OCI-LY7 (cell line): Measurements from ENCODE around the gene C2CD3.

ENCODE experiments used
- CTCF ChIP-seq: fragments of 200-600 bp; sonication (generic); conservative IDR thresholded peaks from 2 replicates; pipeline ENCODE4 v1.5.1; 2014; ENCODE audit warnings: mild to moderate bottlenecking, antibody characterized with exemption, low read length, moderate library complexity, mixed read lengths
- EZH2phosphoT487 ChIP-seq: fragments of 200-600 bp; sonication (generic); IDR thresholded peaks from 2 replicates; pipeline ENCODE4 v1.6.1; 2018; ENCODE audit warnings: low read depth, borderline replicate concordance, mild to moderate bottlenecking, mixed run types, antibody characterized with exemption, low read length, moderate library complexity, mixed read lengths

GRCh38 chr11:74139151-74139918 is 31.5 kb downstream of the C2CD3 start:
- no peak for TF ChIP-seq EZH2phosphoT487
- TF ChIP-seq CTCF = no peak
